ENCODE results near the gene ARHGAP29. TPM values are rescaled to one million over a fixed set of nuclear protein-coding genes. Genes with fewer than 3 reads are reported as not detected.

ARHGAP29 gene
- total RNA-seq, 2 donors from 2014 or later, result 24.9 to 39.4 TPM

- Histone ChIP-seq H3K36me3 (no peaks in the 10 kb centered on the region), H3K27ac (no peak overlapping the region), H3K27me3 (replicated peaks; ENCODE audit: insufficient read depth) (no peaks in the 10 kb centered on the region), H3K9me3 (peaks cover 12% of the 10 kb centered on the region), H3K4me1 (ENCODE audit: control insufficient read depth in 1 of 2, low read depth in 2 of 2) (peaks cover 7 to 8% of the 10 kb centered on the region in 2 donors), H3K4me3 (no peak overlapping the region)
- DNase-seq (ENCODE audit: low spot score), result no peak
- no peak for TF ChIP-seq CTCF (IDR thresholded peaks at IDR 0.05)
- no peak for ATAC-seq (ENCODE audit: insufficient number of reproducible peaks, low FRiP score, low read depth)
Measured at GRCh38 chr1:94132111-94132510, 105.3 kb downstream of the ARHGAP29 start.

- no peak overlapping the region for H3K4me3 ChIP-seq
- no peaks in the 10 kb centered on the region for H3K36me3 ChIP-seq
- peaks cover 17 to 18% of the 10 kb centered on the region in 2 donors for H3K4me1 ChIP-seq (ENCODE audit: control insufficient read depth in 1 of 2, low read depth in 2 of 2)
- no peak overlapping the region for H3K27ac ChIP-seq
- ATAC-seq (ENCODE audit: insufficient number of reproducible peaks, low FRiP score, low read depth) (no peak), DNase-seq (ENCODE audit: low spot score) (no peak)
- no peaks in the 10 kb centered on the region for H3K27me3 ChIP-seq (replicated peaks; ENCODE audit: insufficient read depth)
- TF ChIP-seq CTCF (IDR thresholded peaks at IDR 0.05), result no peak
- H3K9me3 ChIP-seq, result peaks cover 12% of the 10 kb centered on the region
Measured at GRCh38 chr1:94130851-94131595, 106.4 kb downstream of the ARHGAP29 start.

GRCh38 chr1:94126651-94127050 lies 110.7 kb downstream of the ARHGAP29 start:
- H3K9me3 ChIP-seq, result no peaks in the 10 kb centered on the region
- no peaks in the 10 kb centered on the region for H3K36me3 ChIP-seq
- no peak for TF ChIP-seq CTCF (IDR thresholded peaks at IDR 0.05)
- ATAC-seq (ENCODE audit: insufficient number of reproducible peaks, low FRiP score, low read depth) (no peak), DNase-seq (ENCODE audit: low spot score) (no peak)
- H3K4me1 ChIP-seq (ENCODE audit: control insufficient read depth in 1 of 2, low read depth in 2 of 2), result peaks cover 17 to 21% of the 10 kb centered on the region in 2 donors
- H3K4me3 ChIP-seq, result no peak overlapping the region
- no peaks in the 10 kb centered on the region for H3K27me3 ChIP-seq (replicated peaks; ENCODE audit: insufficient read depth)
- no peak overlapping the region for H3K27ac ChIP-seq

- Histone ChIP-seq H3K27ac (no peak overlapping the region), H3K4me3 (no peak overlapping the region), H3K4me1 (ENCODE audit: control insufficient read depth in 1 of 2, low read depth in 2 of 2) (peaks cover 17 to 21% of the 10 kb centered on the region in 2 donors), H3K27me3 (replicated peaks; ENCODE audit: insufficient read depth) (no peaks in the 10 kb centered on the region), H3K36me3 (no peaks in the 10 kb centered on the region), H3K9me3 (no peaks in the 10 kb centered on the region)
- no peak for TF ChIP-seq CTCF (IDR thresholded peaks at IDR 0.05)
- DNase-seq (ENCODE audit: low spot score), result no peak
- ATAC-seq (ENCODE audit: insufficient number of reproducible peaks, low FRiP score, low read depth), result no peak
Measured at GRCh38 chr1:94125551-94126514, 111.6 kb downstream of the ARHGAP29 start.

- peaks cover 17 to 21% of the 10 kb centered on the region in 2 donors for H3K4me1 ChIP-seq (ENCODE audit: control insufficient read depth in 1 of 2, low read depth in 2 of 2)
- TF ChIP-seq CTCF (IDR thresholded peaks at IDR 0.05), result no peak
- no peak overlapping the region for H3K27ac ChIP-seq
- DNase-seq (ENCODE audit: low spot score) (no peak), ATAC-seq (ENCODE audit: insufficient number of reproducible peaks, low FRiP score, low read depth) (no peak)
- H3K36me3 ChIP-seq, result no peaks in the 10 kb centered on the region
- no peak overlapping the region for H3K4me3 ChIP-seq
- H3K27me3 ChIP-seq (replicated peaks; ENCODE audit: insufficient read depth), result no peaks in the 10 kb centered on the region
- no peaks in the 10 kb centered on the region for H3K9me3 ChIP-seq
Measured at GRCh38 chr1:94124538-94124937, 112.8 kb downstream of the ARHGAP29 start.

Data from thoracic aorta (tissue), 2 donors.